Stimulated activated naive CD8-positive, alpha-beta T cell treated with anti-CD3 and anti-CD28 coated beads, Interleukin-15, amount 100 ng/mL, for 72 hours (primary cell): ENCODE results near the gene SH2D7.

ENCODE experiments used
- ATAC-seq: fragments of 150-1000 bp; cut with Tn5 transposase; 2 replicates; pipeline ENCODE4 v1.10.0; 2021; ENCODE audit warnings: mild to moderate bottlenecking, moderate library complexity
- DNase-seq, 2 donors: peaks; one replicate each; pipeline ENCODE4 v3.0.0; 2021 to 2022
- H3K27ac Mint-ChIP-seq, 2 donors: one replicate each; pipeline ENCODE4 v1.8.0; 2022; ENCODE audit warnings: mild to moderate bottlenecking in 2 of 2, mixed read lengths in 2 of 2, moderate library complexity in 2 of 2
- H3K27me3 Mint-ChIP-seq: one replicate; pipeline ENCODE4 v1.8.0; 2022; ENCODE audit warnings: mixed read lengths
- H3K4me1 Mint-ChIP-seq: one replicate; pipeline ENCODE4 v1.8.0; 2022; ENCODE audit warnings: mild to moderate bottlenecking, mixed read lengths
- H3K4me3 Mint-ChIP-seq, 2 donors: one replicate each; pipeline ENCODE4 v1.8.0; 2022; ENCODE audit warnings: mild to moderate bottlenecking in 2 of 2, mixed read lengths in 2 of 2, moderate library complexity in 1 of 2
- H3K9me3 Mint-ChIP-seq, 2 donors: one replicate each; pipeline ENCODE4 v1.8.0; 2022; ENCODE audit warnings: mixed read lengths in 2 of 2

SH2D7 gene

DNA sequence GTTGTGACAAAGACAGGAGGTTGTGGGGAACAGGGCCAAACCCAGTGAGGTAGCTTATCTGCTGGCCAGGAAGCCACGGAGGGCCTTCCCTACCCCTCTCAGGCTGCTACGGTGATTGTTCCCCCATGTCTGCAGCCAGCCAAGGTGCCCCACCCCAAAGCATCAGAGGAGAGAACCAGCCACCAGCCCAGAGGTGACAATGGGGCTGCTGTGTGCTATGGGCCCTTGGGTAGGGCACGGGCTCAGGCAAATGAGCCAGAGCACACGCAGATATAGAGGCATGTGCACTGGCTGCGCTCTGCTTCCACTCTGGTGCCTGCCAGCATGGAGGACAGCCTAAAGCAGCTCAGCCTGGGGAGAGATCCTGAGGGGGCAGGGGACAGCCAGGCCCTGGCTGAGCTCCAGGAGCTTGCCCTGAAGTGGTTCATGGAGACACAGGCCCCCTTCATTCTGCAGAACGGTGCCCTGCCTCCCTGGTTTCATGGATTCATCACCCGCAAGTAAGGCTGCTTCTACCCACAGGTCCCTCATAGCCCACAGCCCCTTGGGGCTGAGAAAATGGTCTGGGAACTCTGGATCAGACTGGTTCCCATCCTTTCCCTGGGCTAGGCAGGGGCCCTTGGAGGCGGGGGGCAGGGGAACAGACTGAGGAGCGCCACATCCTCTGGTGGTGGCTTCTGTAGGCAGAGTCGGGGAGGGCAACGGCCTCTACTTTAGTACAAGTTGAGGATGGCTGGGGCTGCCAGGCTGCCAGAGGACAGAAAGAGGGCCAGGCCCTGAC, at the start of gene SH2D7:
SH2D7 (plus strand) TSS at position 301 of the 781 bp plus-strand sequence; CDS start at position 325, 24 bp downstream.
- no peak for DNase-seq
- Mint-ChIP-seq H3K4me3 (no peak within 1 kb of the TSS), H3K4me1 (peaks cover 19% of the 10 kb centered on the region), H3K27me3 (peaks cover 12% of the 10 kb centered on the region), H3K9me3 (no peaks in the 10 kb centered on the region), H3K27ac (peak within 1 kb of the TSS in 1 of 2 donors; percentile 47)
- ATAC-seq, result no peak

DNA sequence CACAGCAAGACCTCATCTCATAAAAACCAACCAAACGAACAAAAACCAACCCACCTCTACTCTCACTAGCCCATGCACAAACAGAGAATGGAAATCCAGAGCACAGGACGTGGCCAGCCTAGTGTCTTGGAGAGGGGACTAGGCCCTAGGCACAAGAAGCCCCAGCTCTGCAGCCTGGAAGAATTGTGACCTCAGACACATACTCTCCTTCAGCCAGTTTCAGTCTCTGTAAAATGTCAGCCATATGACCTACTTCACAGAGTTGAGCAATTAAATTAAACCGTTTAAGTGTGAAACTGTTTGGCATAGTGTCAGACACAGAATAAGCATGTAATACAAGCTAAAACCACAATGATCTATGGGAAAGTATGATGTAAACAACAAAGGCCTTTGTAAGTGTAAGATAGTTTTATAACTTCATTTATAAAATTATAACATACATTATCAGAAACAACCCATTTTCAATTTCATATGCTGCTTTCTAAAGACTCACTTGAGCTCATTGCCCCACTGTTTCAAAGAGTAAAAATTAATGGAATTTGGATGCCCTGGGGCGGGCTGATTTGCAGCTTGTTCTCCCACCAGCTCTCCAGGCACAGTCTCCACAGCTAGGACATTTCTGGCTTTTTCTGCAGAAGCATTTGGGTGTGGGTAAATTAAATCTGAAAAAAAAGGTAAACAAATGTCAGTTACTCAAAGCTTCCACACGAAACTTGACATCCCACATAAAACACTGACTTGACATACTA, 47.8 kb upstream of the SH2D7 start:
- Mint-ChIP-seq H3K4me1 (peaks cover 90% of the 10 kb centered on the region), H3K4me3 (peak overlapping the region; percentile 51 to 83), H3K9me3 (no peaks in the 10 kb centered on the region), H3K27ac (peak overlapping the region; percentile 36 to 93), H3K27me3 (no peaks in the 10 kb centered on the region)
- DNase-seq (peak in 1 of 2 donors; percentile 53), ATAC-seq (peak; percentile 87)

DNA sequence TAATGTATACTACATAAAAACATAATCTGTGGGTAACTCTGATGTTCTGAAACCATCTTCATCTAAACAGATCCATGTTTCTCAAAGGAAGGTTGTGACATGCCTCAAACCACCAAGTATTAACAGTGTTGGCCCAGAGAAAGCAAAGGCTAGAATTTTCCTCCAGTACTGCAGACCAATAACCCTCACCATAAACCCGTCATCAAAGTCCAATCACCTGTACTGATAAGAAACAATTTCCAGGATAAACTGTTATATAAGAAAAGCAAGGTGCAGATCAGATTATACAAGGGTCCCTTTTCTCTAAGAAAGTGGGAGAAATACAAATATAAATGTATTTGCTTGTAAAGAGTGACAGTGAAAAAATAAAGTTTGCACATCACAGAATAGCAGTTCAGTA, 47.2 kb upstream of the SH2D7 start:
- DNase-seq (no peak), ATAC-seq (no peak)
- H3K4me1 Mint-ChIP-seq, result peaks cover 90% of the 10 kb centered on the region
- H3K4me3 Mint-ChIP-seq, result peak overlapping the region; percentile 14 to 36
- peak overlapping the region; percentile 2 to 85 for H3K27ac Mint-ChIP-seq
- no peaks in the 10 kb centered on the region for H3K27me3 Mint-ChIP-seq
- H3K9me3 Mint-ChIP-seq, result no peaks in the 10 kb centered on the region

DNA sequence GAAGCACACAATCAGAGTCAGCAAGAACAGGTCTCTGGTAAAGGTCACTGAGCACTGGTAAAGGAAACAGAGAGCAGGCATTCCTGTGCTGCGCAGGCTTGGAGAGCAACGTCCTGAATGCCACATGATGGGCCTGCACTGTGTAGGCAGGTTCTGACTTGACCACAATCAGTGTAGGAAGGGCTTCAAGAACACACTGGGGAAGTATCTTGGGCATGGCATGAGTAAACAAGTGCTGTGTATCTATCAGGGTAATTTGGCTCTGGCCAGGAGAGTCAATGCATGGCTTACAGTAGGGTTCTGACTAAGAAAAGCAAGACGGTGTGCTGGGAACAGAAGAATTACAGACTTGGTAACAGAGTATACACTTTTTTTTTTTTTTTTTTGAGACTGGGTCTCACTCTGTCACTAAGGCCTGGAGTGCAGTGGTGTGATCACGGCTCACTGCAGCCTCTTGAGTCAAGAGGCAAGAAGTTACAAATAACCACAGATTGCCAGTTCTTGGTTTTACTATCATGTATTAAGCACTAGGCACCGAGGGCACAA, 45.5 kb upstream of the SH2D7 start:
- peaks cover 97% of the 10 kb centered on the region for H3K4me1 Mint-ChIP-seq
- H3K27me3 Mint-ChIP-seq, result no peaks in the 10 kb centered on the region
- ATAC-seq (peak; percentile 48), DNase-seq (peak in 1 of 2 donors; percentile 47)
- H3K27ac Mint-ChIP-seq, result peak overlapping the region; percentile 93 to 94
- peak overlapping the region; percentile 66 to 70 for H3K4me3 Mint-ChIP-seq
- H3K9me3 Mint-ChIP-seq, result no peaks in the 10 kb centered on the region

DNA sequence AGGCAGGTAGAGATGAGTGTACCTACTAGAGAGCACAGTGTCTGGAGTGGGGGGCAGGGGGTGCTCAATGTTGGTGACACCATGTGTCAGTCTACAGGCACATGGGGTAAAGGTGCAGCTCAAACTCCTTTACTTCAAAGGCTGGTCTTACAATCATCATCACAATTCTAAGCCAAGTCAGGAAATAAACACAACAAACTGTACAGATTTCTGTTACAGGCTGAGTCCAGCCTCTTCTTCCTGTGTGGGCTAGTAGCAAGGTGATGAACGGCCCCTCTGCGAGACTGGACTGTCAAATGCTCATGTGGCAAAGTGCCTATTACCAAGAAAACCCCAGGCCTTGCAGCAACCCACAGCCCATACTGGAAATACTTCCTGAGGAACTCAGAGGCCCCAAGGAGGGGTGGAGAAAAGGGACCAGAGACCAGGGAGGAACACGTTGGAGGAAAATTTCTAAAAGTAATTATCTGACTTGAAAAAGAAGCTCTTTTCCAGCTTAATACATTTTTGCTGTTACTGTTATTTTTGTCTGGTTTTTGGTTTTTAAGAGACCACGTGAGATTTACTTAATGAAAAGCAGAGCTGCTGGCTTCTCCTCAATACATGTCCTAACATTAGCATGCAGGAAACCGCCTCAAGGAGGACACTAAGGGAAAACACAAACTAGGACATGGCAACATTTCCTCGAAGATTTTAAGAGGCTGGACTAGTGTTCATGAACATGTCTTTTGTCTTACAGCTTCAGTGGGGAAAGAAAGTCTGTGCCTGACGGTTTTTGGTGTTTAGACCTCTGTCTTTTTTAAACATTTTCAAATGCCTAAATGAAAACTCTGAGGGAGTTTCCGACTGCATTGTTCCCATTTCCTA, 44.4 kb upstream of the SH2D7 start:
- H3K4me1 Mint-ChIP-seq, result peaks cover 98% of the 10 kb centered on the region
- H3K27ac Mint-ChIP-seq, result peak overlapping the region; percentile 68 to 94
- peak; percentile 4 for ATAC-seq
- H3K9me3 Mint-ChIP-seq, result no peaks in the 10 kb centered on the region
- DNase-seq, result no peak
- peak overlapping the region; percentile 66 to 70 for H3K4me3 Mint-ChIP-seq
- no peaks in the 10 kb centered on the region for H3K27me3 Mint-ChIP-seq

DNA sequence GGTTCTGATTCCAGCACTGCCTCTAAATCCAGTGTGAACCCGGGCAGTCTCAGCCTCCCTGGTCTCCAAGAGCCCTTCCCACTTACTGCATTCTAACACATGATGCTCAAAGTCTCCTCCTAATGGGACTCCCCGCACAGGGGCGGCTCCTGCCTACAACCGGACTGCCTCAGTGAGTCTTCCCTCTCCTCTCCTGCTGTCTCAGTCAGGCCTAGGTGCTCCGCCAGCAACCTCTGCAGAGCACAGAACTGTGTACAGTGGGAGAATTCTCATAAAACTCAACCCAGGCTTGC, 43.8 kb upstream of the SH2D7 start:
- Mint-ChIP-seq H3K27me3 (no peaks in the 10 kb centered on the region), H3K27ac (peak overlapping the region; percentile 21 to 61), H3K4me3 (peak overlapping the region; percentile 19 to 20), H3K4me1 (peaks cover 99% of the 10 kb centered on the region), H3K9me3 (no peaks in the 10 kb centered on the region)
- DNase-seq (no peak), ATAC-seq (no peak)

DNA sequence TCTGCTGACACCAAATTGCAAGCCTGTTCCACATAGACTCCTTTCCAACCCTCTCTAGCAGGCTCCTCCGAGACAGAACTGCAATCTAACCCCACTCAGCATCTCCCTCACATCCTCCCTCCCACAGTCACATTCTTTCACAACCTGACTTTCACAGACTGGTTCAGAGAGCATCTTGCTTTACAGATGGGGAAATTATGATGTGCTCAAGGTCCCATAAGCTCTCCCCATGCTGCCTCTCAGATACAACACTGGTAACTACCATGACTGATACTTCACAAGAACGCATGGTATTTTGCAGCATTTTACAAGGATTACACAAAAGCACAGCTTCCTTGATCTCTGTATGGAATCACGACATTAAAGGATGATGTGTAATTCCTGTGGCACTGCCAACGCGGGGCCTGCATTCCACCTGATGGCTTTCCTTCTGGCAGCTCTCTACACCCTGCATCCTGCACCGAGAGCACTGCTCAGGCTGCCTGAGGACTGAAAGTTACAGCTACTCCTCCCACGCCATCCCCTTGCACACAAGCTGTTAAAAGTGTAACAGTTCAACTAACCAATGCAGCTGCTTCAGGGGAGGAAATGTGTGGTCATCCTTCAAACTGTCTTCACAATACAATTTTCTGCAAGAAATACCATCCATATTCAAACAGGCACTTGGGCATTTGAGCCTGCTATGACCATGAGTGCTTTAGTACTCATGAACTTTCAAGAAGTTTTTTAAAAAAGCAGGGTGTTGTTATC, 42.5 kb upstream of the SH2D7 start:
- no peaks in the 10 kb centered on the region for H3K27me3 Mint-ChIP-seq
- H3K27ac Mint-ChIP-seq, result peak overlapping the region; percentile 42 to 97
- peaks cover 93% of the 10 kb centered on the region for H3K4me1 Mint-ChIP-seq
- H3K4me3 Mint-ChIP-seq, result peak overlapping the region; percentile 71 to 88
- peak; percentile 89 for ATAC-seq
- no peaks in the 10 kb centered on the region for H3K9me3 Mint-ChIP-seq
- peak; percentile 62 to 74 for DNase-seq

DNA sequence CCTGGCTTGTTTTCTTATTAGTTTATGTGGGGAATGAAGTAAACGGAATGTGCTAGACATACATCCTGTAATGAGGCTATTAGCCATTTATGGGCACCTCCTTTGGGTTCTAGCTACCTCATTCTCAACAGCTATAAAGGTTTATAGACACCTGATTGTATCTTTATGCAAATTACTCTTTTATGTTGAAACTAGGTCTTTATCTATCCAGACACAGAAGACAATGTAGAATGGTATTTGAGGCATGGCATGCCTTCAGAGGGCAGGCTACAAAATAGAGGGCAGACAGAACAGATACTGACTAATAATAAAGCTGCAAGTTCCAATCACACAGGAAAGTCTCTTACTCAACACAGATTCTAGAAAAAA, 41.9 kb upstream of the SH2D7 start:
- peak; percentile 11 for ATAC-seq

DNA sequence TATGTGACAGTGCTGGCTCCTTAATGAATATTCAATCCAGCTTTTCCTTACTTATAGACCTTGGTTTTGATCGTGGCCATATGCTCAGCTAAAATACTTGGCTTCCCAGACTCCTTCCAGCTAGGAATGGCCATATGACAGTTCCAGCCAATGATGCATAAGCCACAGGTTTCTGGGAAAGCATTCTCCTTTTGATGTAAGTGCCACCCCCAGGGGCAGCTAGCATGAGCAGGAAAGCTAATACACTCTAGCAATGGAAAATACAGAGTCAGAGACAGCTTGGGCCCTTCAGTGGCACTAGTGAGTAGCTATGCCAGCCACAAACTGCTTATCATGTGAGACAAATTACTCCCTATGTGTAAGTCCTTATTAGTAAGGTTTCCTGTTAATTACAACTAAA, 41.5 kb upstream of the SH2D7 start:
- DNase-seq (no peak), ATAC-seq (no peak)
- Mint-ChIP-seq H3K9me3 (no peaks in the 10 kb centered on the region), H3K4me3 (peak overlapping the region in 1 of 2 donors; percentile 10), H3K4me1 (peaks cover 94% of the 10 kb centered on the region), H3K27me3 (no peaks in the 10 kb centered on the region), H3K27ac (peak overlapping the region; percentile 75 to 78)

More for the DNA sequence above, 41.9 kb upstream of the SH2D7 start:
- H3K9me3 Mint-ChIP-seq, result no peaks in the 10 kb centered on the region
- DNase-seq, result no peak
- peak overlapping the region in 1 of 2 donors; percentile 78 for H3K27ac Mint-ChIP-seq
- H3K27me3 Mint-ChIP-seq, result no peaks in the 10 kb centered on the region
- H3K4me3 Mint-ChIP-seq, result peak overlapping the region; percentile 71 to 88
- peaks cover 93% of the 10 kb centered on the region for H3K4me1 Mint-ChIP-seq

DNA sequence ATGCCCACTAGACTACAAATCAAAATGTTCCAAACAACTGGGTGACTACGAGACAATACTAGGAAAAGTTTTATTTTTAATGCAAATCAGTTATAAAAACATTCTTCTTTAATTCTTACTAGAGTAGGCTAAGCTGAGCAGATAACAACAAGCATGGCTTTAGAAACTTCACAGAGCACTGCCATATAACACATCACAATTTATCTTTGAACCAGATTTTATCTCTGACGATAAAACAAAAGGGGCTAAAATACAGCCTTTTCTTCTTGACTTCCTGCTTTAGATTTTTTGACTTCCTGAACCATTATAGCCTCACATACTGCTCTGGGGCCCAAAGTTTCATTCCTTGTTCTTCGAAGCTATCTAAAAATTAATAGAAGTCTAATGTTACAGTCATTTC, 40.8 kb upstream of the SH2D7 start:
- Mint-ChIP-seq H3K27ac (peak overlapping the region; percentile 12 to 31), H3K4me1 (peaks cover 94% of the 10 kb centered on the region), H3K27me3 (no peaks in the 10 kb centered on the region), H3K9me3 (no peaks in the 10 kb centered on the region), H3K4me3 (peak overlapping the region; percentile 31 to 60)
- DNase-seq (no peak), ATAC-seq (no peak)

DNA sequence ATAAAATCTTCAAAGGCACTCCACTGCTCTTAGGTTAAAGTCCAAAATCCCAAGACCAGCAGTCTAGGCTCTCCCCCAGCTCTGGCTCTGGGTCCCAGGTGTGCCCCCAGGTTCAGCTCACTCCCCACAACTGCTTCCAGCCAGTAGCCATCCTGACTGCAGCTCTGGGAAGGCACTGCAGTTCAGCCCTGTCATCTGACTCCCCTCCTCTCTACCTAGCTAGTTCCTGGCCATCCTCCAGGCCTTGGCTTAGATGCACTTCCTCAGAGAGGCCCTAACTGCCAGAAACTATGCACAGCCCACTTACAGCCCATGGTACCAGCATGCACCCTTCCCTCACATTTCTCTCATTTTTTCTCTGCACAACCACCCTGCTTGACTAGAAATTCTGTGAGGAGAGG, 40.4 kb upstream of the SH2D7 start:
- Mint-ChIP-seq H3K4me3 (peak overlapping the region; percentile 31 to 60), H3K9me3 (no peaks in the 10 kb centered on the region), H3K27ac (peak overlapping the region; percentile 12 to 31), H3K27me3 (no peaks in the 10 kb centered on the region), H3K4me1 (peaks cover 94% of the 10 kb centered on the region)
- no peak for DNase-seq
- ATAC-seq, result no peak

DNA sequence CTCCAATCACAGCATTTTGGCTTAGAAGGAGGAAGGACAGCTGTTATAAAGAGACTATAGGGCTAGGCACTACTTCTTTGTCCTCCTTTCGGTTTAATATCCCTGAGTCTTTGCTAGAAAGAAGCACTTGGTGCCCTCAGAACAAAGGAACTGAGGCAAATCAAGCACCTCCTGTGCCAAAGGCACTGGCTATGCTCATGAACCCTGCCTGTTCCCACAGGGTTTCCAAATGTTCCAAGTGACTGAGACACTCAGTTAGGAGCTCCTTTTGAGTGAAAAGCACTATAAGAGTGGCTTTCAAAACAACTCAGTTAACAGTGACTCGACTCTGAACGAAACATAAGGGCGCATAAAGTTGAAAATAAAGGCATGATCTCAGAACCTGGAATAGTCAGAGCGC, 39.8 kb upstream of the SH2D7 start:
- H3K4me1 Mint-ChIP-seq, result peaks cover 94% of the 10 kb centered on the region
- H3K27ac Mint-ChIP-seq, result peak overlapping the region in 1 of 2 donors; percentile 31
- H3K27me3 Mint-ChIP-seq, result no peaks in the 10 kb centered on the region
- ATAC-seq, result no peak
- no peak for DNase-seq
- H3K9me3 Mint-ChIP-seq, result no peaks in the 10 kb centered on the region
- peak overlapping the region in 1 of 2 donors; percentile 60 for H3K4me3 Mint-ChIP-seq

DNA sequence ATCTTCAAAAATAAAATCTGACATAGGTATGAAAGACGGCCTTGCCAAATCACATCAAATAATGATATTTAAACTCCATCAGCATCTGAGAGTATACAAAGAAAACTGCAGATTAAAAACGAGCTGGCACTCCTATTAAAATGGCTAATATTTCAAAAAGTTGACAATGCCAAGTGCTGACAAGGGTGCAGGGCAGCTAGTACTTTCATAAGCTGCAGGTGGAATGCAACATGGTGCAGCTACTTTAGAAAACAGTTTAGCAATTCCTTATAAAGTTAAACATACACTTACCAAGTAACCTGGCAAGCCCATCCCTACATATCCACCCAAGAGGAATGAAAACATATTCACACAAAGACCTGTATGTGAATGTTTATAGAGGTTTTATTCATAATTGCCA, 37.8 kb upstream of the SH2D7 start:
- H3K27ac Mint-ChIP-seq, result no peak overlapping the region
- no peak overlapping the region for H3K4me3 Mint-ChIP-seq
- H3K9me3 Mint-ChIP-seq, result no peaks in the 10 kb centered on the region

DNA sequence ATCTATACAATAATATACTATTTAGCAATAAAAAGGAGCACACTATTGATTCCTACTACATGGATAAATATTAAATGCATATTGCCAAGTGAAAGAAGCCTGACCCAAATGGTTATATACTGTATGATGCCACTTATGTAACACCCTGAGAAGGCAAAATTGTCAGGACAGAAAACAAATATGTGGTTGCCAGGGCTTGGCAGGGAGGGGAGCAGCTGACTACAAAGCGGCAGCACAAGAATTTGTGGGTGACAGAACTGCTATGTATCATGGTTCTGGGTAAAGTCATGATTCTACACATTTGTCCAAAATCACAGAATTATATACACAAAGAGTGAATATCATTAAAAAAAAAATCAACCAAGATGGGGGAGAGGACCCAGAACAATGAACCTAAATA, 37.4 kb upstream of the SH2D7 start:
- peaks cover 94% of the 10 kb centered on the region for H3K4me1 Mint-ChIP-seq
- H3K27me3 Mint-ChIP-seq, result no peaks in the 10 kb centered on the region
- no peak for ATAC-seq
- H3K27ac Mint-ChIP-seq, result peak overlapping the region in 1 of 2 donors; percentile 6
- H3K4me3 Mint-ChIP-seq, result no peak overlapping the region
- no peak for DNase-seq
- H3K9me3 Mint-ChIP-seq, result no peaks in the 10 kb centered on the region

More for the DNA sequence above, 37.8 kb upstream of the SH2D7 start:
- peaks cover 94% of the 10 kb centered on the region for H3K4me1 Mint-ChIP-seq
- ATAC-seq, result no peak
- DNase-seq, result no peak
- no peaks in the 10 kb centered on the region for H3K27me3 Mint-ChIP-seq
